Activated T-cell treated with anti-CD3 and anti-CD28 coated beads, Interleukin-2, amount 50 U/mL, for 48 hours (primary cell): ENCODE results near the gene CYTIP.
A peak's percentile ranks its signal among the peaks of the same experiment; 100 is the strongest.

Source experiments
- DNase-seq, 2 experiments: peaks; one replicate each; pipeline ENCODE4 v3.0.0-alpha.2; 2020

The CYTIP gene

GRCh38 chr2:157460897-157461296 is 17.0 kb upstream of the CYTIP start:
- no peak for DNase-seq

- no peak for DNase-seq
Measured at GRCh38 chr2:157460384-157460837, 16.5 kb upstream of the CYTIP start.

DNA sequence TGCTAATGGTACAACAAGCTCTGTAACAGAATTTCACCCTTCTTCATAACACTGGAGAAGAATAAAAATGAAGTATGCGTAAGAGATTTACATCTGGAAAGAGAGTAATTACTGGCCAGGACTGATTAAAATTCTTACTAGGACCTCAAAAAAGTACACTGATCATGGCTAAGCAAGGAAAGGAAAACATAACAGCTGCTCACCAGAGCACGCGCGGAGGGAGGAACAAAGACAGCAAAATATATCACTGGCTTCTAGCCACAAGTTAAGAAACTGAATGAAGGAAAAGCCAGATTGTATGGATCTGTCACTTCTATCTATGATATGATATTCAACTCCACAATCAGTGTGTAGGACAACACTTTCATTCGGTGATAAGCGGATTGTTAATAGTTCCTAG is 15.6 kb upstream of the CYTIP start:
- no peak for DNase-seq

DNA sequence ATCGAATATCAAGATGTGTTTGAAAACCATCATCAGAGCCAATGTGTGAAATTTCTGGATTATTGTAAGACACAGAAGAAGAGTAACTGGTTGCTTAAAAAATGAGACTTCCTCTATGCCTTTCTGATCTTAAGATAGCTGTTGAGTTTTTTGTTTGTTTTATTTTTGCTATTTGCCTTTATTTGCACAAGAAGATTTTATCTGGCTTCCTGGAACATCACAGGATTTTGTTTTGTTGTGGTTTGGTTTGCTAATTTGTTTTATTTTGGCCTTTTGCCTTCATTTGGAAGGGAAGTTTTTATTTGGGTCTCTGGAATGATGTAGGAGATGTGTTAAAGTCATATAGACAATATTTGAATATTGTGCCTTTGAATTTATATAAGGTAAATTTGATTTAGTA is 3.9 kb upstream of the CYTIP start:
- DNase-seq: no peak

GRCh38 chr2:157447031-157447430 is 3.1 kb upstream of the CYTIP start:
- DNase-seq: no peak

DNA sequence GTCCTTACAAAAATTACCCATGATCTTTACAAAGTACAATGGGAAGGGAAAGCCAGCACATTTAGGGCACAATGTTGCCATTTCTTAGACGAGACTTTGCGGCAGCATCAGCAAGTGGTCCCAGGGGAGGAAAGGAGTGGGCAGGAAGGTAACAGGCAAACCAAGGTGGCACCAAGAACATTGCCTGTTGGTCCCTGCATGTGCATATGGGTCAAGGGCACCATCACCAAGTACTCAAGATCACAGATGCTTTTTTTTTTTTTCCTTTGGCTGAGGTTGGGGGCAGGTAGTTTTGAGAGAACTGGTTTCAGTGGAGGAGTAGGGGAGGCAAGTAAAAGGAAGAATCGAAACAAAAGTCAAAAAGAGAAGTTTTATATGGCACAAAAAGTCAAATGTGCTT is 752 bp upstream of the CYTIP start:
- peak; percentile 71 to 72 for DNase-seq

GRCh38 chr2:157443090-157443489 is 799 bp downstream of the CYTIP start:
- DNase-seq: no peak

GRCh38 chr2:157442636-157443035 is 1.3 kb downstream of the CYTIP start:
- DNase-seq: no peak

DNA sequence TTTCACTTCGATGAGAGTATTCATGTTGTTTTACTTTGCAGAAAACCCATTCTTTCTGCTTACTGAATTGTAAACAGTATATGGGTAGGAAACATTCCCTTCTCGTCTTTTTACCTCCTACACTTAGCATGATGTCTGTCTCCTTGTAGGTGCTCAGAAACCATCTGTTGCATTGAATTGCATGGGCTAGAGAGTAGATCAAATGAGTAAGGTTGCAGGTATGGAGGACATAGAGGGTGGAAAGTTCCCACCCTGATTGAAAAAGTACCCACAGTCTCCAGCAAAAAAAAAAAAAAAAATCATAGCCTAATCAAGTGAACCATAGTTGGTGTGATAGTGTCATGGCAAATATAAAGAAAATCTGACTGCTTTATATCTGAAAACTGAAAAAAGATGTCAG is 1.7 kb downstream of the CYTIP start:
- no peak for DNase-seq

DNA sequence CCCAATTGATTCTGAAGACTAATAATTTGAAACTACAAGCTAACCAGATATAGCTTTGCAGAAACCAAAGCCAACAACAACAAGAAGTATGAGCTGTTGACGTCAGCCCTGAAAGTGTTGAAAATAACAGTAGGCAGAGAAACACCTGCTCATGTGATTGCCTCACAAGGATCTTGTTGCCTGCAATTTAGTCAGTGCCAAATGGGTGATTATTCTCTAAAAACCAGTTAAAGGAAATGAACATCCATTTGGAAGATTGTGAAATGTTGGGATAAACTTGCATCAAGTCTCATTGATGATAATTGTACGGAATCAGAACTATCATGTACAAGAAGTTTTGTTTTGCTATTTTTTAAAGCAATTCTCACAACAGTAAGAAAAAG is 2.8 kb downstream of the CYTIP start:
- DNase-seq: no peak

DNA sequence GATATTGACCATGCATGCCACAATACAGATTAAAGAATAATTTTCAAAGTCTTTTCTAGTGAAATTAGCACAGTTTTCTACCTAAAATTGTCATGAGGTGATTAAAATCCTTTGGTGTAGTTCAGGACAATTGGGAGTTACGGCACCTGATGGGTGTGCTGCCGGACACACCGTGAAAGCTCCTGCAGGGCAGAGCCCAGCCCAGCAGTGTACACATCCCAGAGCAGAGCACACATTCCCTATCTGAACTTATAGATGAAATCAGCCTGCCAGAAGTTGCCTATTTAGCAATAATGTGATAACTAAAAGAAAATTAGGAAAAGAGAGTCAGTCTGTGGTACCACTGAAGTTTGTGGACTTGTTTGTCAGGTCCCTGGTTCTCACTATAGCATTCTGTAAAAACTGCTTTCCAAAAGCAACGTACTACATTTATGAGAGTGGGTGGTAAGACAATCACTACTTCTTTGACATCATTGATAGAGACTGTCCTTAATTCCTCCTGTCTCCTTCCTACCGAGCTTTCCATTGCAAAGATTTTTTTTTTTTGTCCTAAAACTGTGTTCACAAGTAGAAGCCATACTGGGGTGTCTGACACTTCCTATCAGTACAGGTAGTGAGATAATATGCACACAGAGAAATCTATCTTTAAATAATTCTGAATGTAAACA is 3.4 kb downstream of the CYTIP start:
- no peak for DNase-seq

- peak; percentile 73 to 77 for DNase-seq
Measured at GRCh38 chr2:157439824-157440186, 4.1 kb downstream of the CYTIP start.

DNA sequence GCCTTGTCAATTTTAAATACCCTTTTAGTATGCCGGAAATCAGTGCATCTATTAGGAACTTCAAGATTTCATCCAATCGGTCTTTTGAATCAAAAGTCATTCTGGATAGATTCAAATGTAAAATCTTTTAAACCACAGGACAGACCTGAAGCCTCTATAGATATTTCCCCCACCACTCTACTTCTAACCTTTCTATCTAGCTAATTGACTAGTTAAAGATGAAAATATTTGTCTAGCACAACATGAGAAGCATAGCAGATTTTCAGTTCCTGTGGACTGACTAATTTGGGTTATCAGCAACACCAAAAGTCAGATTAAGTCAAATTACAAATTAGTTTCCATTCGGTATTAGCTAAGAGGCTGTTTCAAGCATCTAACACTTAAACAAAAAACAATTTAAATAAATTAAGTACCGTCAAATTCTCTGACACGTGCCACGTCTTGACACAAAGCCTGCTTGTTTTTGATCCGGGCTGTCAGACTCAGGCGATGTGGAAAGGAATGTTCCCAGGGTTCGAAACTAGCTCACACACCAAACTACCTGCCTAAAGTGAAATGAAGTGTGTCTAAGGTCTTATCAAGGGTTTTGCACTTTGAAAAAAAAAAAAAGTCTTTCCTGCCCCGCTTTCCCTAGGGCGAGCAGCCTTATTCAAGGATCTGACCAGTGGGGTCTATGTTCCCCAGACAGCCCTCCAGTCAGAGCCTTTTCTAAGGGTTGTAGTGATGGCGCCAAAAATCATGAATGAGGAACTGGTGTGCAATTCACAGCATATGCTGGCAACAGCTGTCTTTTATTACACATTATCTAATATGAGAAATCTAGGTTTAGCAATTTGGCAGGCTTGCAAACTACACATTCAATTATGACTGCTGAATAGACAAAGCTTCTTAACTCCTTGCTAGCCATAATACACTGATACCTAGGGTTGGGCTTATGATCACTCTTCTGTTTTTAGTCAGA is 4.7 kb downstream of the CYTIP start:
- DNase-seq: no peak

GRCh38 chr2:157433394-157433793 is 10.5 kb downstream of the CYTIP start:
- DNase-seq: no peak

- DNase-seq: no peak
Measured at GRCh38 chr2:157432475-157433106, 11.3 kb downstream of the CYTIP start.

- no peak for DNase-seq
Measured at GRCh38 chr2:157431176-157431575, 12.7 kb downstream of the CYTIP start.

DNA sequence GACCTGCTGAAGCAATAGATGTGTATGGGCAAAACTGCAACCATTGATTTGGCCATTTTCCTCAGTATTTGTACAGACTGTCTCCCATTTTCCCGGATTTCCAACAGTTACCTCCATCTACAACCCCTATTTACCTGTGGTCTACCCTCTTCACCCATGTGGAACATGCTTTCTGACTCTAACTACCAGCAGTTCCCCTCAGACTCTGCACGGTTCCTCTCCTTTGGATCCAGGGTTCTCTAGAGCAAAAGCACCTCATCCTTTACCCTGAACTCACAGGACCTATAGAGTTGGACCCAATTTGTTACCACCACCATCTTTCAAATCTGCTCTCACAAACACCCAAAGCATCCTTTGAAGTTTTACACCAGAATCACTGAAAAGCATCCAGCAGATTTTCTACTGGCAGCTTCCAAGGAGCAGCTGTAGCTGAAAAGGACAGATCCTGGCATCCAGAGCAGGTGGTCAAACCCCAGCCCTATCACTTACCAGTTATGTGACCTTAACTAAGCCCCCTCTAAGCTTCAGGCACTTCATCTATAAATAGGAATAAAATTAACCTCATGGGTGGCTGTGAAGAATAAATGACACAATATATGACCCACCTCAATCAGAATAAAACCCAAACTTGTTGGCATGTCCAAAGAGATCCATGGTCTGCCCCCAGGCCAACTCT is 15.3 kb downstream of the CYTIP start:
- DNase-seq: no peak

DNA sequence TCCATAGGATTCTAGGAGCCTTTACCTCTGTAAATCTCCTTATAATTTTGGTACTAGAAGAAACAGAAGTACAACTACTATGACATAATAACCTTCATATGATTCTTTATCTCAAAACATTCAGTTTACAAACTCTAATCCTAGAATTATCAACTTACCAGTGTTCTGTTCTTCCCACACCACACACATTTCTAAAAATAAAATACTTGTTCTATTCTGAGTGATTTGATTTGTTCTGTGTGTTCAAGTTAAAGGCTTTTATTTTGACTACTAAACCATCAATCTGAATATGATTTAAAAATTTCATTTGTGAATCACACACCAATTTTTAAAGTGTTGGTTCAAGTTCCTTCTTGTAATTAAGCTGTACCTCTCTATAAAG is 16.0 kb downstream of the CYTIP start:
- no peak for DNase-seq

- no peak for DNase-seq
Measured at GRCh38 chr2:157427003-157427921, 16.6 kb downstream of the CYTIP start.

DNA sequence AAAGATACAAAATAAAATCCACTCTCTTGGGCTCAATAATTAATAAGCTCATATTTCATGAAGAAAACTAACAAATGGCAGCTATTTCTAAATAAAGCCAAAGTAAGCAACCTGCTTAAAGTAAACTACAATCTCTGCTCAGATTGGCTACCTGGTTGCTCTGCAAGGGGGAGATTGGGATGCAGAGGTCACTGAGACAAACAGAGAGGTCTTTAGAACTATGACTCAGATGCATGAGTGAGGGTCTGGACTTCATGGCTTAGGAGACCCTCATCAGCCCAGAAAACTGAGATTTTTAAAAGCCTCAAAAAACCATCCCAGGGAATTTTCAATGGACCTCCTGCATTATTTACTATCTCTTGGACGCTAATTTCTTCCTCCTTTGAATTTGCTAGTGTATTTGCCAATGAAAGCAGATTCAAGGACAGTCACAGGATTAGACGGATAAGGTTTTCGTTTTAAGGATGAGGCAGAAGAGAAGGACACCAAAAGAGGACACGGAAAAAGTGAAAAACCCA is 17.4 kb downstream of the CYTIP start:
- no peak for DNase-seq

- no peak for DNase-seq
Measured at GRCh38 chr2:157424374-157424773, 19.5 kb downstream of the CYTIP start.

GRCh38 chr2:157421964-157422363 is 21.9 kb downstream of the CYTIP start:
- no peak for DNase-seq
